NCI-H2196 (cell line): ENCODE results near the gene MYOZ2.
"Not testable (repeated sequence)": the region's sequence is repeated elsewhere in the genome, so short reads cannot be mapped to it uniquely, and the experiment has no call there.

Experiments used
- DNase-seq: peaks from one replicate; lab custom pipeline; 2025; ENCODE audit not compliant: unreplicated experiment; lab: John Stamatoyannopoulos, UW

The MYOZ2 gene

DNA sequence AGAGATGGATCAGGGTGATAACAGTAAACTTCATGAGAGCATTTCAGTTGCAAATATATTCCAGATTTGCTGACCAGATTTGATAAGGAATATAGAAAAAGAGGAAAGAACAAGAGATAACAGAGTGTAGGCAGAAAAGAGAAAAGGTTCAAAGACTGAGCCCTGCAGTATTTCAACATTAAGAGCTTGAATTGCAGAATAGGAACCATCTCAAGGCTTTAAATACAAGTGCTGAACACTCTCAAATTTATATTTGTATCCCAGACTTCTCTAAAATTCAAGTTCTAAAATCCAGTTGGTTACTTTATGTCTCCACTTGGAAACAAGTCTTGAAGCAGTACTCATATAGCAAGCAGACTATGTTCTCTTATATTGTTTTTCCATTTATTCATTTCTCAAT, 9.7 kb upstream of the MYOZ2 start:
- DNase-seq = no peak

GRCh38 chr4:119128148-119128547, 7.5 kb upstream of the MYOZ2 start:
- no peak for DNase-seq

GRCh38 chr4:119130365-119131065, 5.1 kb upstream of the MYOZ2 start:
- no peak for DNase-seq

- DNase-seq = no peak
Observed at GRCh38 chr4:119131164-119131563, 4.5 kb upstream of the MYOZ2 start.

DNA sequence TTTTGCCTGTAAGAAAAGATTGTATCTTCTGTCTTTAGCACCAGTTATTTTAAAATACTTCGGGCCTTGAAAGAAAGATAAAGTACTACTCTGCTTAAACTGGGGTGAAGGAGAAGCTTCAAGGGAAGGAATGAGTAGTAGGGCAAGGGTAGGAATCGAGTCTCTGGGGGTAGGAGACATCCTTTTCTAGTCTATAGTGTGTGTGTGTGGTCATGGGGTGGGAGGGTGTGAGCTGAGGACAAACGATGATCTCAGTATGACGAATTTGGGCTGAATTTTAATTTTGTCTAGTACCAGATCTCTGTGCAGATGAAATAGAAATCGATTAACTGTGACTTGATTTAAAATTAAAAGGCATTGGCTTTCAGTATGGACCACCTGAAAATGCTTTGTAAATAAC, 3.3 kb upstream of the MYOZ2 start:
- DNase-seq = no peak

GRCh38 chr4:119136546-119136945, 914 bp downstream of the MYOZ2 start:
- DNase-seq = no peak

GRCh38 chr4:119138046-119138445, 2.4 kb downstream of the MYOZ2 start:
- DNase-seq = no peak

- DNase-seq = no peak
Observed at GRCh38 chr4:119139311-119139710, 3.7 kb downstream of the MYOZ2 start.

DNA sequence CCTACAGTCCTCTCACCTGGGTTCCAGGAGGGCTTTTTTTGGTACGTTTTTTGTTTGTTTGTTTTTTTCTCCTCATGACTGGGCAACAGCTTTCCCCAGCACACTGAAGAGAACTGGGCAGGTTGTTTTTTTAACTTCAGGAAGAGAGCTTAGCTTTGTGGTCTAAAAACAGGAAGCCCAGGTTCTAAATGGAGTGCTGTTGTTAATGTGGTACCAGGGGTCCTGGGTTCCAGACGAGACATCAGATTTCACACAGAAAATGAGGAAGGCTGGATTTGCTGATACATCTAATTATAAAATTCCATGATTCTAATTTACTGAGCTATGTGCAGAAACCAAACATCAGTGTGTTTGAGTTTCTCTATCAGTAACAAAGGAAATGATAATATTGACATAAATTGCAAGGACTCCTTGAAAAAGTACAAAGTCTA, 4.2 kb downstream of the MYOZ2 start:
- DNase-seq = no peak

GRCh38 chr4:119141283-119141682, 5.7 kb downstream of the MYOZ2 start:
- not testable (repeated sequence) for DNase-seq

GRCh38 chr4:119142833-119143232, 7.2 kb downstream of the MYOZ2 start:
- no peak for DNase-seq

- DNase-seq = not testable (repeated sequence)
Observed at GRCh38 chr4:119143341-119143740, 7.7 kb downstream of the MYOZ2 start.

DNA sequence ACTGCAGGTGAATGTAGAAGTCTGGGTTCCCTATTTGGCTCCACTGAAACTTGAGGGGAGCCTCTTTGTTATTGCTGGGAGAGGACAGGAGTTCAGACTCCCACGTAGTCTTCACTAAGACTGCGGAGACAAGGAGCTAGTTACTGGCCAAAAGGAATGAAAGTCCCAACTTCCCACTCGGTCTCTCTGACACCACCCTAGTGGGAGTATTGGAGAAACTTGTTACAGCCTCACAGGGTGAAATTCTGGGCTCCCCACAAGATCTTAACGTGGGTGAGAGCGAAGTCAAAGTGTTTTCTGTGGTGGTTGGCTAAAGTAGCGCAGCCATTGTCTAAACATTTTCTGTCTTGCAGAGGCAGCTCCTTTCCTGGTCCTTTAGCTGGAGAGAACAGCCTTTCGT, 13.5 kb downstream of the MYOZ2 start:
- no peak for DNase-seq

- no peak for DNase-seq
Observed at GRCh38 chr4:119151161-119151560, 15.5 kb downstream of the MYOZ2 start.

GRCh38 chr4:119152741-119153140, 17.1 kb downstream of the MYOZ2 start:
- DNase-seq = no peak

GRCh38 chr4:119162174-119162573, 26.5 kb downstream of the MYOZ2 start:
- no peak for DNase-seq

DNA sequence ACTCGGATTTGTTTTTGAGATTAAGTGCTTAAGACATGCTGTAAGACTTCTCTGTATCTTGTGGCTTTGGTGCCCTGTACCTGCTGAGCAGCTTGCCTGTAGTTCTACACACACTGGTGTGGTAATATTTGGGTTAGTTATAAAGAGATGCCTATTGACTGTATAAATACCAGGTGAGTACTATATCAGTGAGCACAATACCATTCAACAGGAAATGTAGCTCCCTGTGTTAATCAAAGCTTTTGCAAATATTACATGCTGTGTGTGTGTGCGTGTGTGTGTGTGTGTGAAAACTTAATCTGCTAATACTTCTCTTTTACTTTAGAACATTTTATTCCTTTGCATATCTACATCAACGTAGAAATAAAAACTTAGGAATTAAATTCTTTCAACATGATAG, 30.1 kb downstream of the MYOZ2 start:
- DNase-seq = no peak

- no peak for DNase-seq
Observed at GRCh38 chr4:119170195-119170594, 34.6 kb downstream of the MYOZ2 start.

- no peak for DNase-seq
Observed at GRCh38 chr4:119172223-119172622, 36.6 kb downstream of the MYOZ2 start.

GRCh38 chr4:119173729-119174361, 38.2 kb downstream of the MYOZ2 start:
- DNase-seq = not testable (repeated sequence)

- no peak for DNase-seq
Observed at GRCh38 chr4:119179011-119179410, 43.4 kb downstream of the MYOZ2 start.

DNA sequence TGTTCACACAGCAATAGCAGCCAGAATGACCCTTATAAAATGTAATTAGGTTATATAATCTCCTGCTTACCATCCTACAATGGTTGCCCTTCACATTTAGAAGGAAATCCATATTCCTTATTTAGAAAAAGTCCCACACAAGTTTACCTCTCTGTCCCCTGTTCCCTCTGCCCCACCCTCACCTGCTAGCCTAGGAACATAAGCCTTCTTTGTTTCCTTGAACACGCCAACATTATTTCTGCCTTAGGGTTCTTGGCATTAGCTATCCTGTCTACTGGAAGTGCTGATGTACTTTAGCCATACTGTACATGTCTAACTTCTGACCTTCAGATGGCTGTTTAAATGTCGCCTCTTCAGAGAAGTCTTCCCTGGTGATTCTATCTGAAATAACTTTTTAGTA, 48.5 kb downstream of the MYOZ2 start:
- no peak for DNase-seq

- no peak for DNase-seq
Observed at GRCh38 chr4:119189638-119190037, 54.0 kb downstream of the MYOZ2 start.
